HG02852 (cell line): ENCODE results near the gene SLC25A13.

Source experiments
- ATAC-seq: cut with Tn5 transposase; IDR thresholded peaks from one replicate; pipeline ENCODE4 v1.9.1; 2021; ENCODE audit warnings: mild to moderate bottlenecking, moderate library complexity; ENCODE audit not compliant: unreplicated experiment

SLC25A13 gene

DNA sequence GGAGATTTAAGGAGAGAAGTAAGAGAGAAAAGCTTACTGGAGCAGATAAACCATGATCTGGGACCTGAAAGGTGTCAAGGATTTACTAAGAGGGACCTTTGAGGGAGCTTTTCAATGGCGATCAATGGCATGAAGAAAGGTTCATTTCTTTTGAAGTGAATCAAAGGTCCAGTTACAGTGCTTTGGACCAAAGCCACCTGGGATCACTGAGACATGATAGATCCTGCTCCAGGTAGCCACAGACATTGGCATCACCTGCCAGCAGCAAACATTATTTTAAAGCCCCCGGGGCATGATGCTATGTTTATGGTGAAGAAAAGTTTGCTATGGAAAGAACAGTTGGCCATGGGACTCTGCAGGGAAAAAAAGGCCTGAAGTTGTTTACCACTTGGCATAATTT is 109.4 kb downstream of the SLC25A13 start:
- ATAC-seq: no peak

DNA sequence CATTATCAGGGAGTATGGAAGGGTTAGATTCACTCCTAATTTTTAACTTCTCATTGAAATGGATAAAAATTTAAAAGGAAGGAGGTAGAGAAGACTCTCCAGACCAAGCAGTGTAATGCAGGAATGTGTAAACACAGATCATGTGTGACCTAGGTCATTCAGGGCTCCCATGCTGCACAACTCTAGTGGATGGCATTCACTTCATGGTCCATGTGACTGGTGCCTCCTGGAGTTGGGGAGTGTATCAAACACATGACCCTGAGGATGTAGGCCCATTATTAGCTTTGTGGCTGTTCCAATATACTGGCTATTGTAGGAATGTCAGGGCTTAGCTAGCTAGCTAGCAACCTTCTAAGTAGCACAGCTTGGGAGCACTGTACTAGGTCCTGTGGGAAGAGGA is 109.9 kb downstream of the SLC25A13 start:
- ATAC-seq: no peak

DNA sequence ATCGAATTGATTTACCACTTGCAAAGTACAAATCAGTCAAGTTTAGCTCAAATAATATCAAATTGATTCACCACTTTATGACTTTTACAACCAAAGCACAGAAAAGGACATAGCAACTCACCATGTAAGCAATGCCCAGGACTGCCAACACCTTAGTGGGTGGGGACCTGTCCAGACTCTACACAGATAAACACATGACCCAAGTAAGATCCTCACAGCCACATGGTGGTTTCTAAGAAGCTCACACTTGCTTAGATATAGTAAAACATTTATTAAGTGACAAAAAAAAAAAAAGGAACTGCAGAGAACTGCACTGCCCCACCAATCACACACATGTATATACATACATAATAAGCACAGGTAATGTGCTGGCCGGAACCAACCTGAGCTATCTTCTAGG is 116.2 kb downstream of the SLC25A13 start:
- no peak for ATAC-seq

DNA sequence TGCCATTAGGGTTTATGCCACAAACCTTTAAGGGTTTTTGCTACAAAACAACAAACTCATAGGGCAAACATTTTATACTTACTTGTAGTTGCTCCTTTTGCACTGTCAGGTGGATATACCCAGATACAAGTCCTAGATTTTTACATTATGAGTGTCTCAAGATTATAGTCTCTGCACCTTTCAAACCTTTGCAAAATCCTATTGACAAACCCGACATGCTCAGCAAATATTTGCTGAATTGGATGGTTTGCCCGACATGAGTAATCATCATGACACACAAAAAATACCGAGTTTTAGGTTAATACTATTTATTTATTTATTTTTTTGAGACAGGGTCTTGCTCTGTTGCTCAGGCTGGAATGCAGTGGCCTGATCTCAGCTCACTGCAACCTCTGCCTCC is 117.3 kb downstream of the SLC25A13 start:
- ATAC-seq: no peak

DNA sequence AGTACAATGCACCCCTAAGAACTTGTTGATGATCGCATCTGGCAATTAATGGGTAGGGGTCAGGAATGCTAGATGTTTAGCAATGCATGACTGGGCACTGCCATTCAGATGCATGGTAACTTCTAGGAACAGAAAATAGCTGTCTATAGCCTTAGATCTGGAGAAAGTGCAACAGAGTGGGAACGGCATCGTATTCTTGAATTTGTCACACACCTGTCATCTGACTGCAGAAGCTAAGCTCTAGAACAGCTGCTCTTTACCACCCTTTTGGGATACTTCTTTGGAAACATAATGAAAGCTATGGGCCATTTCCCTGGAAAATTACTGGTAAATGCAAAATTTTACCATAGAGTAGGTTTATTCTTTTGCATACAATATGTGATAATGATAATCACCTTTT is 118.1 kb downstream of the SLC25A13 start:
- no peak for ATAC-seq

DNA sequence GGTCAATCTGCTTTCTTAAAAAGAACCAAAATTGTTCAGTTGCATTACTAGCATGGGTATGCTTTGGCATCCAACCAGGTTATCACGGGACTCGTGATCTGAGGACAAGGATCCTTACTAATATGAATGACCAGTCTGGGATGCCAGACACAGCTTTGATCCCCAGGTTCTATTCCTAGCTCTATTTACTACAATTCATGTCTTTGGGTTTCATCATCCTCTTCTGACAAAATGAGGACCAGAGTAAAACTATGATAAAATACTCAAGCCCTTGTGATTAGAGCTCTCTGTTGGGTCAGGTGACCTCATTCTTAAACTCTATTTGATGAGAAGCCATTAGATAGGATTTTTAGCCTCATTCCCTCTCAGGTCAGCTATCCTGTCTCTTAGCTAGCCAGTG is 119.8 kb downstream of the SLC25A13 start:
- ATAC-seq: no peak

DNA sequence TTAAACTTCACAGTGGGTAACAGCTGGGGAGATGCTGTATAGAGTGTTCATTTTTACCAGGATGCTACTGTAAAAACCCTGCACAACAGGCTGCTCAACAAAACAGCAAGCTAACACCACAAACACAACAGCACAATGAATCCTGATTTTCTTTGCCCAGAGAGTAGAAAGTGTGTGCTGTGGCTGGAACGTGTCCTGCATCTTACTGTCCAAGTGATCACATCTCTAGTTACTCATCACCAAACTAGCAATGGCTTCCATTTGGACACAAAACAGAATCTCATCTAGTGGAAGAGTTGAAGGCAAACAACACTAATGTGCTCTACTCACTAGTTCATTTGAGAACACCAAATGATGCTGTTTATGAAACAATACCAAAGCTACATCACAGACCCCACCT is 121.2 kb downstream of the SLC25A13 start:
- ATAC-seq: no peak

DNA sequence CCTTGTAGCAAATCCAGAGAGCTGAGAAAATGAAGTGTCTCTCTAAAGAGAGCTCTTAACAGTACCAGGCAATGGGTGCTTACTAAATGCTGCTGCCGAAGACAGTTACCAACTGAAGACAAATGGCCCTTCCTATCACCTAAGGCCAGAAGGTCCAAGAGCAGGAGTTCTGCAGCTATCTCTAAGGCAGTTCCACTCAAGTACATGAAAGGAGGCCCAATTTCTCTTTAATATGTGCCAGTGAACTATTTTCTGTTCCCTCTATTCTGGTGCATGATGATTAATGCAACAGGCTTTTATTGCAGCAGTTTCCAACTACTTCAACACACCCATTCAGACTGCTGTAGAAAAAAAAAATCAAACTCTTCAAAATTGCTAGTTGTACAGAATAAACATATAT is 122.5 kb downstream of the SLC25A13 start:
- no peak for ATAC-seq

DNA sequence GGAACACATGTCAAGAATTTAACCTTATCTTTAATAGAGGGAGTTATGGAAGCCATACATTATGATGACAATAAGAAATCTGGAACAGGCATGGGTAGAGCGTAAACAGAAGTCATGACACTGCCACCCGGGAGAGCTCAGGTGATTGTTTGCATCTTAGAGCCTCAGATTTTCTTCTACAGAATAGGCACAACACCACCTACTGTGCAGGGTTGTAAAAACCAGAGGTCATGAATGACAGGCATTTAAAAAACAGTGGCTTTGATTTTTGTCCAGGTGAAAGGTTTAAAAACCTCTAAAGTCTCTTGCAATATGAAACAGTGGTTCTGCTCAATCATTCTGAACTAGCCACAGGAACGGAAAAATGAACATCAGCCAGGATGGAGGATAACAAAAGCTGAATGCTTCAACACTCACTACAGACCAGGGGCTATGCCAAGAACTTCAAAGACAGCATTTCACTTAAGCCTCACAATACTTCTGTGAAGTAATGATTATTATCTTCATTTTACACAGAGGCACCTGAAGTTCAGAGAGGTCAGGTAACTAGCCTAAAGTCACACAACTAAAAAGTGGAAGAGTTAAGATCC is 123.8 kb downstream of the SLC25A13 start:
- ATAC-seq: no peak

DNA sequence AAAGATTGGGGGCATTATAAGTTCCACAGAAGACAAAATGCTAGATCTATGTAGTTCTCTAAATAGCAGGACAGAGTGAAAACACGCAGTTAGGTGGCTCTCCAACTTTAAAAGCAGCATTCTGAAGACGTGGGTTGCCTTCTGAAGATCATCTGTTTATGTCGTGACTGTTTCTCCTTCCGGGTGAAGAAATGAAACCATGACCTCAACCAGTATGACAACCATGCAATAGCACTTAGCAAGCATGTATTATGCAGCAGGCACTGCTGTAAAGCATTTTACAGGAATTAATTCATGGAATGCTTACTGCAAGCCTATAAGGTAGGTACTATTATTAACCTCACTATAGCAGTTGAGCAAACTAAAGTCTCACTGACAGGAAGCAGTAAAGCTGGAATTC is 125.2 kb downstream of the SLC25A13 start:
- no peak for ATAC-seq

DNA sequence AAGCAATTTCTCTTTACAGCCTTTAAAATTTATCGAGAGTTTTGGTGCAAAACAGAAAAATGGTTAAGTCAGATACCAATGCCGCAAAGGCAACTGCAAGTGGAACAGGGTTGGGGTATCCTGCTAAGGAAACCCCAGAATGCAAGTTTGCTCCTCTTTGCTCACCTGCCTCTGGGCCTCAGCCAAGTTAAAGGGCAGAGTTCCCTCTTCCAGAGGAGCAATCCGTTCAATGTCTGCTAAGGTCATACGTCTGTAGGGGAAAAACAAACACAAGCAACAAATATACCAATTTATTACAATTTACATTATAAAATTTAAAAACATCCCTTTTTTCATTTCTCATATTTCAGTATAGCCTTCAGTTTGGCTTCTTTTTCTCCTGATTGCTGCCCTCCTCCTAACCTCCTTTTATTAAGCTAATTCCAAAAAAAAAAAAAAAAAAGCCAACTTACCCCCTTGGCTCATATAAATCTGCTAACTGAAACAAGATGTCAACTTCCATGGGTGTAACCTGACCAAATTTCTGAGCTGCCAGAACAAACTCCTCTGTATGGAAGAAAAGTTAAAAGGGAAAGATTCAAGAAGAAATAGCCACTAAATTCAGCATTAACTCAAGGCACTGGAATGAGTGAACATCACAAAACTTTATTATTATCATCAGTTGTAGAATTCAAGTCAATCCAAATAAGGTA is 132.6 kb downstream of the SLC25A13 start:
- ATAC-seq: no peak

DNA sequence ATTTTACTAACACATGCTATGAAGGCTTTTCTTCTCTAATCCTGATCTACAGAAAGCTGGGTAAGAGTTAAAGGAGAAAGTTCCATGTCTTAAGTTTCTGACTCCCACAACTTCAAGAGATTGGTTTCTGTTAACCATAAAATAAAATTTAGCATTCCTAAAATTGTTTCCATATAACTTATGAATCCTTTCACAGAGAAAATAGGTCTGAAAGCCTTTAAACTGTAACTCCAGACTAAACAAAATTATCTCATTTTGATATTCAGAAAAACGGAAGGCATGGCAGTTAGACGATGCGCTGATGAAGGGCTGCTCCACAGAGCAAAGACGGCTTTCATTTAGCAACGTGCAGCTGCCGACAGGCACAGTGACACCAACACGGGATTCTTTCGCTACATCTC is 133.3 kb downstream of the SLC25A13 start:
- ATAC-seq: no peak

DNA sequence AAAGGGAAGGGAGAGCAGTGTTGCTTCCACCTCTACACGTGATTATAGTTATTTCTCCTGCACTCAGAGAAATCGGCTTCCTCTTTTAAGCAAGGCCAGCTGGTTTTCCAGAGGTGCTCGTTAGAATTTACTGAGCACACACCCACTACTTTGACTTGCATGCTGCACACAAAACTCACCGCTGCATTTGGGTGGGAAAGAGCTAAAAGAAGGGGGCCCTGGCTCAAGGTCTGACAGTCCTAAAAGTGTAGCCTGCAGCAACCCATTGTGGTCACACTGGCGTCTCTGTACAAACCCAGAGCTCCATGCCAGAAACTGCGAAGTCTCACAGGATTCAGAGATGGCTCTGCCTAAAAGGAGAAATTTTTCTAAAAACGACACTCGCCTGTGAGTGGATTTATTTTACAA is 133.7 kb downstream of the SLC25A13 start:
- ATAC-seq: no peak

DNA sequence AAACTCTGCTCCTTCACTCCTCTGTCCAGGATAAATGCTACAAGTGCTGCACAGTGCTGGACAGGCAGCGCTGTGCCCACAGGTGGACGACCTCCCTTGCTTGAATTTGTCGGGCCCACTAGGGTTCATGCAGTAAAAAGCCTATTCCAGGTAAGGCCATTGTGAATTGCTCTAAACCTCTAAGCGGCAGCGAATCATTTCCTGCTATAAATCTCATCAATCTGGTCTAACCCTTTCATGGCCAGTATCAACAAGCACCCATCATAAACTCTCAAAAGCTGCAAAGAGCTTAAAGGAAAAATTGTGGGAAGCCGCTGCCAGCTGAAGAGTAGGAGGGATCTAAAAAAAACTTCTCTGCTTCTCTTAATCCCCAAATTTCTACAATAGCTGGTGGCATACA is 134.2 kb downstream of the SLC25A13 start:
- no peak for ATAC-seq

DNA sequence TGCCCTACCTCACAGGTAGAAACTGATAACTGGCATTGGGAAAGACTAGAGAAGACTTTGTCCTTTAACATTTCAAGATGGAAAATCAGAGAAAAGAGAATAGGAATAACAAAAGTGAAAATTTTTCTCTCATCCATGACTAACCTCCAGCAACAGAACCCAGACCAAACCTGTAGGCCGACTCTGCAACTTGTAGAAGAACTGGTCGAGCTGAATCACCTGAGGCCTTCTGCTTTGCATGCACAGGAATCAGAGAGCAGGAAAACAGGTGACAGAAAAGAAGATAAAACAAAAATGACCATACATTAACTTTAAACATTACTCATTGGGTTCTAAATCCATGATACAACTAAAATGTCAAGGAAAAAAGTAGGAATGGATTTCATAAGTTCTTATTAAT is 137.1 kb downstream of the SLC25A13 start:
- no peak for ATAC-seq

DNA sequence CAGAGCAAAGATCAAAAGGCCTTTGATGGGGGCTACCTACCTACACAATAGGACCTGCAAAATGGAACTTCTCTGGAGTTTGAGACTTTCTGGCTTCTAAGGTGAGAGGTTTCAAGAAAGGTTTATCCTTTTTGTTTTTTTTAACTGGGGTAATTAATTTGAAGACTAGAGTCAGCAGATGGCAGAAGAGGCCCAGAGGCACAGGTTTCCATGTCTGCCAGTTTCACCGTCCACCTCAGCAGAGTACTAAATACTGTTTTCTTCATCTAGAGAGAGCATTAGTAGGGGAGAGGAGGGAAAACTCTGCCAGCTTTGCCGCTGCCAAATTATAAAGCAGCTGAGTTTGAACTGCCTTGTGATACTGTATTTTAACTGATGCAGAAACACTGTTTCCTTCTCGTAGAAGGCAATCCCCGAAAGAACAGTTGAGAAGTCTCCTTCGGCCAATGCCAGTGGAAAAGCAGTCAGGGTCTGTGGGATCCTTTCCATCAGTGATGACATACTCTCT is 138.7 kb downstream of the SLC25A13 start:
- no peak for ATAC-seq

DNA sequence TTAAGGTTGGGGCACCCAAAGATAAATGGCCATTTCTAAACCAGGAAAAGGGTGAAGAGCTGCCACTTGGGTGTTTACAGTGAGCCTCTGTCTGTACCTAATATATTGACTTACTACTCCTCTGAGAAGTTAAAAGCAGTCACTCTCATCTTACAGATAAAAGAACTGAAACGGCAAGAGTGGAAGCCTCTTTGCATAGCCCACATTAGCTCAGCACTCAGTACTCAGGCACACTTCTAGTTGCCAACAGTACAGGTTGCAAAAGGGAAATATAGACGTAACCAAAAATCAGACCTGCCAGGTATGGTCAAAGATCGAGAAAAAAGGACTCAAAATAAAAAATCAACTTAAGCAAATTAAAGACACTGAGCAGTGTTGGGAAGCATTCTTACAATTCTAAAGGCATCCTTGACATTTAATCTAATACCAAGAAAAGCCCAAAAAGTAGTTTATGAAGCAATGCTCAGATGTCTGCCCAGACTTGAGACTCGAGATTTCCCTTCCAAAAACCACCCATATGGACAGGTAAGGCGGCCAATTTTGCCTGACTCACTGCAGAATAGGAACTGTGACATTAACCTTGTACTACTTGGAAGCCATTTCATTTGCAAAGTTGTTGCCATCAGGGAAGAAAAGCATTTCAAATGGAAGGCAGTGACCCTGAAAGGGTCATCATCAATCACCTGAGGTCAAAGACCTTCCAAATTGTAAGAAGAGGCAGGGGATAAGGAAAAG is 139.3 kb downstream of the SLC25A13 start:
- peak; percentile 94 for ATAC-seq

DNA sequence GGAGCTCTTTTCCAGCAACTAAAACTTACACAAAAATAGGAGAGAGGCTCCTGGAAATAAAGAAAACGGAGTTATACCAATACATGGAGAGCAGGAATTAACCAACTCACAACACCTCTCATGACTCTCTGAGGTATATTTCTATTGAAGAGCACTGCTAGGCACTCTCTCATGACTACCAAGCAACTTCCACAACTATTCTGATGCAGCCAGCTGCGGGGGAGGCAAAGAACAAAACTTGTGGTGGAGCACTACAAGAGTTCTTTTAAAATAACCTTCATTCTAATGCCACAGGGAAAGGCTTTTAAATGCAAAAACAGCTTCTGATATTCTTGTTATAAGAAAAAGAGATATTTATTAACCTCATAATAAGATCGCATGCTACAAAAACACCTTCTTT is 140.7 kb downstream of the SLC25A13 start:
- ATAC-seq: no peak

DNA sequence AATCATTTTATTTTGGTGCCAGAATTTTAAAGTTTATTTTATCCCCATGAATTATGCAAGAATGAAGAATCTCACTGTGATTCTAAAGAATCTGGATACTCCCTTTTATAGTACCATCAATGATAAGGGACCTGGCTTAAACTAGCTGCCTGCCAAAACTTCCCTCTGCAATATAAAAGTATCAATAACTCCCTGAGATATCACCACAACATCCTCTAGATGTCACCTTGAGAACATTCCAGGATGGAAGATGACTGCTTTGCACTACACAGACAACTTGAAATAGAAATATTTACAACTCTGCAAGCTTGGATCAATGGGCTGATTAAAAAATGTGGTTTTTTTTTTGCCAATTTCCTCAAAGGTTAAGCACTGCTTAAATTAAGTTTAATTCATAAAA is 142.1 kb downstream of the SLC25A13 start:
- no peak for ATAC-seq

DNA sequence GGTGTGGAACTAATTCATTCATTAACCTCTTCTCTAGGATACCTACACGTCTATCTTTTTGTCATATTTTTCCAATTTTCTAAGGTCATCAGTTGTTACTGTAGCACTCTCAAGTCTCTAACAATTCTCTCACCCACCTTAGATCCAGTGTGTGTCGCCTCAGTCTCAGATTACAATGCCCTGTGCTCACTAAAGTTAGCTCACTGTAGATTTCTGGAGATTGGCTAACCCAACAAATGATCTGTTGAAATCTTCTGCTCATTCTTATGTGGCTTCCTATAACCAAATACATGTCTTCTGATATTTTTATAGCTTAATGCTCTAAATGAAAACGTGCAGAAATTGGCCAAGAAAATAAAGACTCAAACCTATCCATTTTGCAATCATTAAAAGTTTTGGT is 142.6 kb downstream of the SLC25A13 start:
- no peak for ATAC-seq

DNA sequence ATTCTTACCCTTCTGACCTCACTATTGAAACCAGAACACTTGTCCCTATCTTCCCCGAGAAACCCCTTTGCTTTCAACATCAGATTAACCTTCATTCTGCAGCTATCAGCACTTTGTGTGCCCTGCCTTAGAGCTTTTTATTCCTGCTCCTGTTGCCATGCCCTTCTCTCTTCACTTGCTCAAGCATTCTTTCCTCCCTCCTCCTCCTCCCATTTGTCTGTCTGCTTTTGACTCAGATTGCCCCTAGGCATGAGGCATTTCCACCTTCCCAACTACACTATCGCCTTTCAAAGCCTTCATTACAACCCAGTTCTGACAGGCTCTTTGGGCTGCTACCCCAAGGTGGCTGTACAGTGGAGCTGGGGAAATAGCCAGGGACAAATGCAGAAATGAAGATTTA is 143.3 kb downstream of the SLC25A13 start:
- no peak for ATAC-seq

DNA sequence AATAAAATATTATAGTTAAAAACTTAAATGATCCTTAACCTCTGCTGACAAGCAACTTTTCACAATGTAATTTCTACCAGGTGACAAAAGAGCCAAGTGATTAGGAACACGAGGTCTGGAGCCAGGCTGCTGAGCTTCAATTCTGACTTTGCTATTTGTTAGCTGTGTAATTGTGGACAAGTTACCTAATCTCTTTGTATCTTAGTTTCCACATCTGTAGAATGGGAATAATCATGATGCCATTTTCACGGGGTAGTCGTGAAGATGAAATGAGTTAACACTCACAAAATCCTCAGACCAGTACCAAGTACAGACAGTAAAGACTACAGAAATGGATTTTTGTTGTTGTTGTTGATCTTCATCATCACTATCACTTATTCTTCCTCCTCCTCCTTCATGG is 144.5 kb downstream of the SLC25A13 start:
- no peak for ATAC-seq
